GM12892 (cell line): Measurements from ENCODE around the gene LRRC75B.
A peak's percentile ranks its signal among the peaks of the same experiment; 100 is the strongest.
"Not testable (repeated sequence)": the region's sequence is repeated elsewhere in the genome, so short reads cannot be mapped to it uniquely, and the experiment has no call there.

Source experiments
- DNase-seq: peaks from one replicate; pipeline ENCODE4 v3.0.0; 2011; ENCODE audit not compliant: insufficient read length
- FAIRE-seq: peaks from 2 replicates; lab custom pipeline; 2011; peaks lifted over from hg19 to GRCh38; lab: Jason Lieb, UNC
- POLR2A ChIP-seq: IDR thresholded peaks from 2 replicates; pipeline ENCODE4 v1.6.1; 2011; ENCODE audit warnings: low read depth, low read length, control low read depth
- POLR2AphosphoS5 ChIP-seq: IDR thresholded peaks from 2 replicates; pipeline ENCODE4 v1.6.1; 2011; ENCODE audit warnings: low read depth, low read length, control low read depth
- TAF1 ChIP-seq: IDR thresholded peaks from 2 replicates; pipeline ENCODE4 v1.6.1; 2011; ENCODE audit warnings: low read depth, mild to moderate bottlenecking, control low read depth, low read length, borderline replicate concordance

Gene LRRC75B

DNA sequence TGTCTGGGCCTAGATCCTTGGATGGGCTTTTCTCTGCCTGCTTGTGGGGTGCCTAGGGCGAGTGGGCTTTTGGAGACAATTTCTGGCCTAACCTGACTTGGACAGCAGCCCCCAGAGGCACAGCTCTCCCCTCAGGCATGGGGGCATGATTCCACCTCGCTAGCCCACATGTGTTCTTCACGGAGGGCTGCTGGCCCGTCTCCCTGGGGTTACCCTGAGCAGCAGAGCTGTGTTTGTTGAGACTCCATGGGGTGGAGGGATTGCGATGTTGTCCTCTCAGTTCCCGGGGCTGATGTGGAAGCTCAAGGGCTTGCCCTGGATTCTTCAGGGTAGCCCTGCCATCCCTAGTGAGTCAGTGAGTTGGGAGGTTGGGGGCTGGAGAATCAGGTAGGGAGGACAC lies 2.4 kb upstream of the LRRC75B start:
- DNase-seq (no peak), FAIRE-seq (no peak)
- no peak for TF ChIP-seq POLR2AphosphoS5
- TF ChIP-seq TAF1 = no peak
- no peak for TF ChIP-seq POLR2A

DNA sequence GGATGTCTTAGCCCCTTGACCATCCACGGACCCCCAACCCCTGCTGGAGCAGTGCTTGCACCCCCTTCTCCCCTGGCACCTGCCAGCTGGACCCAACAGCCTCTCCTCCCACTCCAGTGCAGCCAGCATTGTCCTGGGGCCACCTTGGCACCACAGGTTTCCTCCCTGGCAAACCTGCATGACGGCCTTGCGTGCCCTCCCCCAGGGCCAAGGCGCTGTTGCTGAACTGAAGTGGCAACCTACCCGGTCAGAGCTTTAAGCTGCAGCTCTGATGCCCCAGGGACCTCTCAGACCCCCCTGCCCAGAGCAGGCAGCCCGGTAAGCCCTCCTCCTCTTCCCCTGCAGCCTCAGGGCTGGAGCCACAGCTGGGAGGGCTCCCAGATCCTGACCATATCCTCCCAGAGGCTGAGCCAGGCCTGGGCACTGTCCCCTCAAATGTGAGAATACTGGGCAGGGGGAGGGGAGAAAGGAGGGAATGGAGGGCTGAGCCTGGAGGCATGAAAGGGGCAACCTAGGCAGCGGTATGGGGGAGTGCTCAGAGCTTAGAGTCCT lies 1.8 kb upstream of the LRRC75B start:
- FAIRE-seq (no peak), DNase-seq (no peak)
- TF ChIP-seq POLR2AphosphoS5 (no peak), TAF1 (no peak), POLR2A (no peak)

DNA sequence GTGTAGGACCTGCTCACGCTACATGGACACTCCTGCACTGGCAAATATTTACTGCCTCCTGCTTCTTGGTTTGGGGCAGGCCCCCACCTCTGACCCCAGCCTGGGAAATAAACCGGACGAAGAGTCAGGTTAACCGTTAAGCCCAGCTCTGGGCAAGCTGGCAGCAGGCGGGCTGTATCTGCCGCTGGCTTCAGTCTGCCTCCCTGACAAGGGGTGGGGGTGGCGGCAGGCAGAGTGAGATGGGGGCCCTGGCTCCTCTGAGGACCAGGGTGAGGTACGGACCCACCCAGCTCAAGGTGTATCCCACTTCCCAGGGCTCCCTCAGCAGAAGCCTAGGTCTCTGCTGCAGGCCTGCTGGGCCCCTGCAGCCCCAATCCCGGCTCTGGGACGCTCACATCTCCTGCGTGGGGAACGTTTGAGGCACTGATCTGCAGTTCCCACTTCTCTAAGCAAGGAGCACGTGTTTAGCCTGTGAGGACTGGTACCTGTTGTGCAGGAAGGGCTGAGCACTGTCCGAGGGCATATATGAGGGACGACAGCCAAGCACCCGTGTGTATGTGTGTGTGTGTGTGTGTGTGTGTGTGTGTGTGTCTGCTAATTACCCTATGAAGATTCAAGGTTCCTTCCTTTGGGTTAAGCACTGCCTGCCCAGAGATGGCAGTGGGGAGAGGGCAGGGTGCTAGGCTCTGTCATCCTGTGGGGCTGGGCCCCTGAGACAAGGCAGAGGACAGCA lies 1.1 kb upstream of the LRRC75B start:
- DNase-seq (no peak), FAIRE-seq (peak; percentile 38)
- TF ChIP-seq POLR2A = no peak

DNA sequence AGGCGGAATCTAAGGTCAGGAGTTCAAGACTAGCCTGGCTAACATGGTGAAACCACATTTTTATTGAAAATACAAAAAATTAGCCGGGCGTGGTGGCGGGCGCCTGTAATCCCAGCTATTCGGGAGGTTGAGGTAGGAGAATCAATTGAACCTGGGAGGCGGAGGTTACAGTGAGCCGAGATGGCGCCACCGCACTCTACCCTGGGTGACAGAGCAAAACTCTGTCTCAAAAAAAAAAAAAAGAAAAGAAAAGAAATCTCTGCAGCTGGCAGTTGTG lies 624 bp upstream of the LRRC75B start:
- not testable (repeated sequence) for DNase-seq, FAIRE-seq

DNA sequence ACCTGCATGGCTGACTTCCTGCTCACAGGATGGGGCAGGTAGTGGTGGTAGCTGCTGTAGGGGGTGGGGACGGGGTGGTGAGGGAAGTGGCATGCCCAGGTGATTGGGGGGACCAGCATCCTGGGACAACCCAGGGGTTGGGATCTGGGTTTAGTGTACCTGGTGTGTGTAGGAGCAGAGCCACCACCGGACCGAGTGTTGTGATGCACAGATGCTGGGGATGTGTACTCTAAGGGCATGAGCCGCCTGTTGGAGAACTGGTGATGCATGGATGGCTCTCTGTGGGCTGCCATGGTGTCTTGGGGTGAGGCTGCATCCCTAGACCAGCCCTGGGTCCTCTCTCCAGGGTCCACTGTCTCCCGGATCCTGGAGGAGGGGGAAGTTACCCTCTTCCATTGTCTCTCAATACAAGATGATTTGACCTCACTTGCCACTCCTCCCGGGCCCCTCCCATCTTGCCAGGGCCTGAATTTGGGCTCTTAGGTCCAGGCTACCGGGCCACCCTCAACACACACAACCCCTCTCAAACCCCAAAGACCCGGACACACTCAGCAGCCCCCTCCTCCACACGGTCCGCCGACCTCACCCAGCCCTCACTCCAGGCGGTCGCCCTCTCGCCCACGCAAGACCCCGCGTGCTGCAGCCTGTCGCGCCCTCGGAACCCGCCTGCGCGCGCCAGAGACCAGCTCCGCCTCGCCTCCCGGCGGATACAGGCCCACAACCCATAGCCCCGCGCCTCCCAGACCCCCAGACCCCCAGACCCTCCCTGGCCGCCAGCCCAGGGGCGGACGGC lies 619 bp downstream of the LRRC75B start:
- FAIRE-seq (no peak), DNase-seq (peak; percentile 40)
- TF ChIP-seq POLR2AphosphoS5 = no peak
- no peak for TF ChIP-seq TAF1
- TF ChIP-seq POLR2A = no peak

DNA sequence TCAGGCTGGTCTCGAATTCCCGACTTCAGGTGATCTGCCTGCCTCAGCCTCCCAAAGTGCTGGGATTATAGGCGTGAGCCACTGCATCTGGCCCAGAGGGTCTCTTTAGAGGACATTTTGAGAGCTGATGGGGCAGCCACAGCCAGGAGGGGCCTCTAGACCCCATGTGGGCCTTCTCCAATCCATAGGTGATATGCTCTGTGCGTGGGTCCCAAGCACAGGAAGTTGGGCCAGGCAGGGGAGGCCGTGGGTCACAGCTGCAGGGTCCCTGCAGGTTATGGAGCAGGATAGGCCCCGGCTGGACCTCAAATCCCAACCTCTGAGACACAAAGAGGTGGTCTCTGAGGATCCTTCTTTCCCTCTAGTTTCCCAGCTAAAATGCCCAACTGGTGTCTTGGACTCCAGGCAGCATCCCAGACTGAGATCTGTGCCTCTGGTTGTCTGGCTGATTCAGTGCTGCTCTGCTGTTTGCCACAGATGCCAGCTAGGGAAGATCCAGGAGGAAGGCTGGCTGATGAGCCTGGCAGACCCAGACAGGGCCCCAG lies 1.5 kb downstream of the LRRC75B start:
- DNase-seq = no peak
- no peak for FAIRE-seq
- TF ChIP-seq TAF1 (no peak), POLR2A (no peak), POLR2AphosphoS5 (no peak)

DNA sequence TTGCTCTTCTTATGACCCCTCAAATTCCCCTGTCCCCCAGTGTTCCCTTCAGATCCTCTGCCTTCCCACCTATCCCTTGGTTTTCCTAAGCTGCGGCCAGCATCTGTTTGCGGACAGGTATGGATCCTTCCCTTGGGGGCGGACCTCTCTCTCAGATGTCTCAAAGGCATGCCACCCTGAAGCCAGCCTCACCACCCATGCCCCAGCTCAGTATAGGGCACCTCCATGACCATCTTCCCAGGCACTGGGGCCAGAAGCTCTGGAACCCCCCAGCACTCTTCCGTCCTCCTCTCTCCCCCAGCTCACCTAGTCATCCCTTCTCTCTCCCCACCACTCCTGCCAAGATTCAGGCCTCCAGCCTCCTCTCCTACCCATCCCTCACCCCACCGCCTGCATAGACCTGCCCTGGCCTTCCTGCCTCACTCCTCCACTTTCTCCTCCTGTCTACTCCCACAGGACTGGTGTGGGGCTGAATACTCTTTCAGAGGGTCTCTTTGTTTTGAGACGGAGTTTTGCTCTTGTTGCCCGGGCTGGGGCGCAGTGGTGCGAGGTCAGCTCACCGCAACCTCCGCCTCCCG lies 2.2 kb downstream of the LRRC75B start:
- TF ChIP-seq POLR2A (no peak), POLR2AphosphoS5 (no peak), TAF1 (no peak)
- no peak for FAIRE-seq

DNA sequence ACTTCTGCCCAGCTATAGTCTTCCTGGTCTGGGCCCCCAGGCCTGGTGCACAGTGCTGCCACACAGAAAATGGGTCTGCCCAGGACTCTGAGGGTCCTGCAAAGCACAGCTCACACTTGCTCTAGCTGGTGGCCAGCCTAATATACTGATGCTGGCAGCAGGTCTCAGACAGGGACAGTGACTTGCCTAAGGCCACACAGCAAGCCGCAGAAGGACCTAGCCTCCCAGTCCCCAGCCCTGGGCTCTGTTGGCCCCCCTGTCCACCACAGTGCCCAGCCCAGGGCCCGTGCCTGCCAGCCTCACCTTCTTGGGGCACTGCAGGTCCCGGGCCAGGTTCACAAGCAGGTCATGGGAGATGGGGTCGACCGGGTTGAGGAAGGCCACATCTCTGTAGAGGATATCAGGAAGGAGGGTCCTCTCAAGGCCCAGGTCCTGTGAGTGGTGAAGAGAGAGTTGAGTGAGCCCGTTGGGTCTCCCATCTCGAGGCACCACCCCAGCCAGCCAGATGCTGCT lies 3.3 kb downstream of the LRRC75B start:
- DNase-seq = no peak
- FAIRE-seq = no peak
- no peak for TF ChIP-seq POLR2AphosphoS5

More for the DNA sequence above, 2.2 kb downstream of the LRRC75B start:
- no peak for DNase-seq

DNA sequence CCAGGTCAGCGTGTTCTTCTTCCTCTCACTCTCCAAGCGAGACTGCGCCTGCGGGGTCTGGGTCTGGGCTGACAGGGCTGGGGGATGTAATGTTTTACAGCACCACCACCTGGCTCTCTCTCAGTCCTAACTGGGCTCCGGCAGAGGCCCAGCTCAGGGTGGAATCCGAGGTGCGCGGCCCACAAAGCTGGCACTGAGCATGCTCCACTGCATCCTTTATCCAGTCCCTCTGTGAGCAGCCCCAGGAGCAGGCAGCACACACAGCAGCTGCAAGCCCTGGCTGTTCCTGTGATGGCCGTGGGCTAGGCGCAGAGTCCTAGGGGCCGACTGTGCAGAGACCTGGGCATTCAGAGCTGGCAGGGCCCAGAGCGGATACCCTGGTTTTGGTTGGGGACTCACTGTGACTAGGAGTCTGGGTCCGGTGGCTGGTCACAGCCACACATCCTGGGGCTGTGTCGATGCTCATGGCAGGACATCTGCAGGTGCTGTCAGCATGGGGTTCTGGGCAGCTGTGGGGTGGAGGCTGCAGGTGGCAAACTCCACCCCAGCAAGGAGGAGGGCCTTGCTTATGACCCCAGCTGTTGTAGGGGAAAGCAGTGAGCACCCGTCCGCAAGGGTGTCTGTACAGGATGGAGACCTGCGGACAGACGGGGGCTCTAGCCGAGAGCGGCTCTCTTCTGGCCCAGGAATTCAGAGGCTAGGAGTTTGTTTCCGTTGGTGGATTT lies 4.0 kb downstream of the LRRC75B start:
- TF ChIP-seq TAF1 = no peak
- TF ChIP-seq POLR2A = no peak
- no peak for FAIRE-seq
- DNase-seq = no peak

DNA sequence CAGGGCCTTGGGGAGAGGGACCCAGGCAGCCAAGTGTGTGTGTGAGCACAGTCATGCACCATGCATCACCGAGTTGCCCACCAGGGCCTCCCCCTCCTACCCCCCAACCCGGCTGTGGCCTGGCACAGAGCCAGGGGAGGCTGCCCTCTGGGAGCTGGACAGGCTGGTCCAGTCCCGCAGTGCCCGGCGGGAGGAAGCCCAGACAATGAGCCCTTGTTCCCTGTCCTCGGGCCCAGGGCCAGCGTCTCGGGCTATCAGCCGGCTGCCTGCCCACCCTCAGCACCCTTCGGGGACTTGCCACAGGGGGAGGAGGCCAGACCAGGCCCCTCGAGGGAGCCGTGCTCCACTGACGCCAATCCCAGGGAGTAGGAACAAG lies 4.5 kb downstream of the LRRC75B start:
- no peak for FAIRE-seq

DNA sequence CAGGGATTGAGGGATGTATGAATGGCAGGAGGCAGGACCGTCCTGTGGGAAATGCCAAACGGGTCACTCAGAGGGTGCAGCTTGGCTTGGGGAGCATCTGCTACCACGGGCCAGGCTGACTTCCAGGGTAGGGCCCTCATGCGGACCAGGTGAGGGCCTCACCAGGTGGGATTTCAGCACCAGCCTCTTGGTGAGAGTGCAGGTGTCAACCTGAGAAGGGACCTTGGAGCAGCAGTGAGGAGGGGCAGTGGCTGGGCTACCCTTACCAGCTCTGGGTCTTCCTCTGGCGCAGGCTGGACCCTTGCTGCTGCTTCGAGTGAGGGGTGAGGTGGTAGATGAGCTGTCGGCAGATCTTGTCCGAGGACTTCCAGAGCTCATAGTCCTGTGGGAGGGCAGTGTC lies 4.9 kb downstream of the LRRC75B start:
- FAIRE-seq (no peak), DNase-seq (no peak)
- TF ChIP-seq TAF1 (no peak), POLR2A (no peak), POLR2AphosphoS5 (no peak)

More for the DNA sequence above, 4.5 kb downstream of the LRRC75B start:
- TF ChIP-seq POLR2AphosphoS5 = no peak
- TF ChIP-seq POLR2A = no peak
- TF ChIP-seq TAF1 = no peak
- no peak for DNase-seq
